Measurements from ENCODE around the gene ZNF846. TPM values are rescaled to one million over a fixed set of nuclear protein-coding genes. Genes with fewer than 3 reads are reported as not detected.

The ZNF846 gene
- total and polyA plus RNA-seq, 10 donors = 4.8 to 24.0 (median 12.2) TPM

GRCh38 chr19:9757544-9758501 is 10.7 kb downstream of the ZNF846 start:
- H3K4me3 ChIP-seq = no peak overlapping the region
- WGBS, 5 donors = 92 to 98% (median 96%) methylated on average over 9 of the region's 9 CpGs
- H3K9me3 ChIP-seq = peaks cover 22 to 98% (median 92%) of the 10 kb centered on the region in 8 donors
- no peak for TF ChIP-seq POLR2AphosphoS5 (IDR thresholded peaks at IDR 0.05)
- TF ChIP-seq POLR2A (IDR thresholded peaks at IDR 0.05) = no peak
- TF ChIP-seq CTCF (IDR thresholded peaks at IDR 0.05 in 8 of 11, conservative IDR thresholded peaks at IDR 0.05 in 3 of 11) = no peak
- H3K36me3 ChIP-seq = peaks cover 4 to 64% (median 45%) of the 10 kb centered on the region in 6 donors
- no peaks in the 10 kb centered on the region for H3K4me1 ChIP-seq
- H3K27me3 ChIP-seq (replicated peaks in 1 of 7) = no peaks in the 10 kb centered on the region
- intact Hi-C loops (cut with DNase I; ENCODE audit: low total_unique reads) = no loop called here
- DNase-seq = no peak
- no peak overlapping the region for H3K27ac ChIP-seq

DNA sequence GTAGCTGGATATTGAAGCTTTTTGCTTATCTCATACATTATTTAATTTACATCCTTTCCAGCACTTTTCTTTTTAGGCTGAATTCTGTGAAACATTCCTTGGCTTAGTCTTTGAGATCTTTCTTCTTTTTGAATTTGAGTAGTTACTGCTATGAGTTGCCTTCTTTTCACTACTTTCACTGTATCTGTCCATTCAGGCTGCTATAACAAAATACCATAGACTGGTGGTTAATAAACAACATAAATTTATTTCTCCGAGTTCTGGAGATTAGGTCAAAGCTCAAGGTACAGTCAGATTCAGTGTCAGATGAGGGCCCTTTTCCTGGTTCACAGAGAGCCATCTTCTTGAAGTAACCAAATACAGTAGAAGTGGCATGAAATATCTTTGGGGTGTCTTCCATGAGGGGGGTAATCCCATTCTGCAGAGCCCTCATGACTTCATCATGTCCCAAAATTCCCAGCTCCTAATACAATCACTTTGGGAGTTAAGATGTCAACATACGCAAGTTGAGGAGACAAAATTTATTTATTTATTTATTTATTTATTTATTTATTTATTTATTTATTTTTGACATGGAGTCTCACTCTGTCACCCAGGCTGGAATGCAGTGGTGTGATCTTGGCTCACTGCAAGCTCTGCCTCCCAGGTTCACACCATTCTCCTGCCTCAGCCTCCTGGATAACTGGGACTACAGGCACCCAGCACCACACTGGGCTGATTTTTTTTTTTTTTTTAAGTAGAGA is 15.7 kb downstream of the ZNF846 start:
- H3K27ac ChIP-seq = no peak overlapping the region
- H3K9me3 ChIP-seq = peaks cover 13 to 83% (median 60%) of the 10 kb centered on the region in 8 donors
- no peaks in the 10 kb centered on the region for H3K27me3 ChIP-seq (replicated peaks in 1 of 7)
- intact Hi-C loops (cut with DNase I; ENCODE audit: low total_unique reads) = no loop called here
- no peaks in the 10 kb centered on the region for H3K4me1 ChIP-seq
- DNase-seq = no peak
- no peak overlapping the region for H3K4me3 ChIP-seq
- H3K36me3 ChIP-seq = peaks cover 0 to 20% (median 7%) of the 10 kb centered on the region in 6 donors
- 93 to 96% (median 95%) methylated on average over 2 of the region's 2 CpGs for WGBS, 5 donors
- no peak for TF ChIP-seq CTCF (IDR thresholded peaks at IDR 0.05 in 8 of 11, conservative IDR thresholded peaks at IDR 0.05 in 3 of 11)
- no peak for TF ChIP-seq POLR2AphosphoS5 (IDR thresholded peaks at IDR 0.05)
- TF ChIP-seq POLR2A (IDR thresholded peaks at IDR 0.05) = no peak

GRCh38 chr19:9751446-9751845 is 17.1 kb downstream of the ZNF846 start:
- H3K4me3 ChIP-seq = no peak overlapping the region
- TF ChIP-seq POLR2A (IDR thresholded peaks at IDR 0.05) = no peak
- TF ChIP-seq POLR2AphosphoS5 (IDR thresholded peaks at IDR 0.05) = no peak
- TF ChIP-seq CTCF (IDR thresholded peaks at IDR 0.05 in 8 of 11, conservative IDR thresholded peaks at IDR 0.05 in 3 of 11) = no peak
- no peaks in the 10 kb centered on the region for H3K4me1 ChIP-seq
- H3K27me3 ChIP-seq (replicated peaks in 1 of 7) = no peaks in the 10 kb centered on the region
- DNase-seq = no peak
- H3K36me3 ChIP-seq = peaks cover 0 to 5% (median 0%) of the 10 kb centered on the region in 6 donors
- no peak overlapping the region for H3K27ac ChIP-seq
- peaks cover 3 to 82% (median 51%) of the 10 kb centered on the region in 8 donors for H3K9me3 ChIP-seq
- intact Hi-C loops (cut with DNase I; ENCODE audit: low total_unique reads) = no loop called here
- WGBS, 5 donors = 95 to 99% (median 96%) methylated on average over 7 of the region's 7 CpGs
